HG03039 (cell line): ENCODE measurements around the gene PPIA.
"Not testable (repeated sequence)": the region's sequence is repeated elsewhere in the genome, so short reads cannot be mapped to it uniquely, and the experiment has no call there.

Source experiments
- ATAC-seq: cut with Tn5 transposase; IDR thresholded peaks from one replicate; pipeline ENCODE4 v1.9.1; 2021; ENCODE audit warnings: mild to moderate bottlenecking, moderate library complexity; ENCODE audit not compliant: unreplicated experiment

The PPIA gene

GRCh38 chr7:44762726-44763522 is 33.6 kb upstream of the PPIA start:
- no peak for ATAC-seq

- ATAC-seq = no peak
These were observed 32.4 kb upstream of the PPIA start for GRCh38 chr7:44764081-44764480.

GRCh38 chr7:44764665-44765578 is 31.6 kb upstream of the PPIA start:
- ATAC-seq = no peak

DNA sequence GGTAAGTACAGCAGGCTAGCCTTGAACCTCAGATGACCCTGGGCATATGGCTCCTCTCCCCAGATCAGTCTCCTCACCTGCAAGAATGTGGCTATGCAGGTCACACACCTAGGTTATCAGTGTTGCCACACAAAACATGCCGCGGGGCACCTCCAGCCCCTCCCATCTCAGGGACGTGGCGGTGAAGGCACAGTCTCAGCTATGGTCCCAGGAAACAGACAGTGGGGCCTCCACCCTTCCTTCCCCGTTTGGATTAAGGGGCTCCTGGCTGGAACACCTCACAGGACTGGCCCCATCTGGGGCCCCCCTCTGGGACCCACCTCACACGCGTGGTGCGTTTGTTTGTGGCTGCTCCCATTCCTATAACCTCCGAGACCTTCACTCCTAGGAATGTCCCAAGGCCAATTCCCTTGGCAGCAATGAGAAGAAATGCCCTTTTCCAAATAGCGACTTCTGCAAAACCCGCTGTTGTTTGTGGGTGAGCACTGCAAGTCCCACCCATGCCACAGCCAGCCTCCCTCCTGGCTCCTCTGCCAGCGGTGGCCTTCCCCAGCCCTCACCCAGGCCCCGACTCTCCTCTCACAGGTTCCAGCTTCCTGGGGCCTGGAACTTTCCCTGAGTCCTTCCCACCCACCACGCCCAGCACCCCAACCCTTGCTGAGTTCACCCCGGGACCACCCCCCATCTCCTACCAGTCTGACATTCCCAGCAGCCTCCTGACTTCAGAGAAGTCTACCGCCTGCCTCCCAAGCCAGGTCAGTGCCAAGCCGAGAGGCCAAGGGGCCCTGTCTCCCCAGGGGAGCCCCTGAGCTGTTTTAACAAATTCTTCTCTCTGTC is 30.7 kb upstream of the PPIA start:
- ATAC-seq = no peak

DNA sequence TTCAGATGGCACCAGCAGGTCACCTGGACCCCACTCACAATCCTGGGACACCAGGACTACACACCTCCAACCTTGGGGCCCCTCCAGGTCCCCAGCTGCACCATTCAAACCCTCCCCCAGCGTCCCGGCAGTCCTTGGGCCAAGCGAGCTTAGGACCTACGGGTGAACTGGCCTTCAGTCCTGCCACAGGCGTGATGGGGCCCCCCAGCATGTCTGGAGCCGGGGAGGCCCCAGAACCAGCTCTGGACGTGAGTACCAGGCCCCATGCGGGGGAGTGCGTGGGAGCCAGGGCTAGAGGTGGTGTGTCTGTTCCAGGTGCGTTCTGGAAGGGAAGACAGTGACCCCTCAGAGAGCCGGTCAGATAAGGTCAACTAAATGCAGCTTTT is 30.1 kb upstream of the PPIA start:
- ATAC-seq = no peak

DNA sequence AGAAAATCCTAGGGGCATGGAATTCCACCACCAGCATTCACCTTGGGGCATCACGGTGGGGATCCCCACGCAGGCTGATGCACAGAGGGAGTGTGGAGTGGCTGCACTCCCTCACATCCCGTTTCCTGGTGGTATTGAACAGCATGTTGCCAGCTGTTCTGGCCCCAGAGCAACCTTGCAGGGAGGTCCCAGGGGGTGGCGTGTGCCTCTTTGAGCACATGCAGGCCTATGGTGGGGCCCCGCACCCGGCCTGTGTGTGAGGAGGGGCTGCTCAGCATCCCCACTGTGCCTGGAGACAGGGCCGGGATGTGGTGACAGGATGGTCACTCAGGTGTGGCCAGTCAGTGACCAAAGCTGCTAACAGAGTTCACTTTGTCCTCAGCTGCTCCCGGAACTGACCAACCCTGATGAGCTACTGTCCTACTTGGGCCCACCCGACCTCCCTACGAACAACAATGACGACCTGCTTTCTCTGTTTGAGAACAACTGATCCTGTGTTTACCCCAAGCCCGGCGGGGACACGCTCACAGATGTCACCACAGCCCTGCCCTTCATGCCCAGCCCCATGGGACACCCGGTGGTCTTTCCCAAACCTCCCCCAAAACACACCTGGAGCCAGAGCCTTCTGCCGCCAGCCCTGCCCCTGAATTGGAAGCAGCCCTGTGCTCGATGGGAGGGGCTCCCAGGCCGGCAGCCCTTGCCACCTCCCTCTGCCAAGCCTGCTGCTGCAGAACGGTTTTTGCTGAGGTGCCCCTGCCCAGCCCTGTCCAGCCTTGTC is 29.2 kb upstream of the PPIA start:
- ATAC-seq = no peak

DNA sequence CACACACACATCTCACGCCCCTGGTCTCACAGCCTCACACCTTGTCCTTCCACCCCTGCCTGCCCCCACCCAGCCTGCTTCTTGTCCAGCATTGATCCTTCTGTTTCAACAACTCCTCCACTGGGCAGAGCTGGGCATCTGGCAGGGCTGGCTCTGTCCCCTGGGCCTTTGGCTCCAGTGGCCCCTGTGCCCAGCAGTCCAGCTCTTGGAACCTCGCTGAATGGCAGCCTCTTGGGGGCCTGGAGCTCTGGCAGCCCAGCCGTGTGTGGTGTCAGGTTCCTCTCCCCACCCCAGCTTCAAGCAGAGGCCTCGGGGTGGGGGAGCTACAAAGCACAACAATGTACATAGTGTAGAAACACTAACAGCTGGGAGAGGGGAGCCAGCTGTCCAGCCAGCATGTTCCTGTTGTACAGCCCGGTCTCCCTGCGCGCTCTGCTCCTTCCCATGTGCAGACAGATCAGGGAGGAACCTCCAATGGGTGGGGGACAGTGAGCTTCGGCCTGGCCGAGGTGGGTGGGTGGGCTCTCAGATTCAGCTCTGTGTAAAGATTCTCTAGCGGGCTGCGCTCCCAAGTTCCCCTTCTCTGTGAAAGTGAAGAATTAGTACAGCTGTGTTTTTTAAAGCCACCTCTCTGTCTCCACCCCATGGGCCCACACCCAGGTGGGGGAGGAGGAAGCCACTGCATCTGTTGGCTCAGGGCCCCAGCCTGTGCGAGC is 28.4 kb upstream of the PPIA start:
- peak; percentile 65 for ATAC-seq

DNA sequence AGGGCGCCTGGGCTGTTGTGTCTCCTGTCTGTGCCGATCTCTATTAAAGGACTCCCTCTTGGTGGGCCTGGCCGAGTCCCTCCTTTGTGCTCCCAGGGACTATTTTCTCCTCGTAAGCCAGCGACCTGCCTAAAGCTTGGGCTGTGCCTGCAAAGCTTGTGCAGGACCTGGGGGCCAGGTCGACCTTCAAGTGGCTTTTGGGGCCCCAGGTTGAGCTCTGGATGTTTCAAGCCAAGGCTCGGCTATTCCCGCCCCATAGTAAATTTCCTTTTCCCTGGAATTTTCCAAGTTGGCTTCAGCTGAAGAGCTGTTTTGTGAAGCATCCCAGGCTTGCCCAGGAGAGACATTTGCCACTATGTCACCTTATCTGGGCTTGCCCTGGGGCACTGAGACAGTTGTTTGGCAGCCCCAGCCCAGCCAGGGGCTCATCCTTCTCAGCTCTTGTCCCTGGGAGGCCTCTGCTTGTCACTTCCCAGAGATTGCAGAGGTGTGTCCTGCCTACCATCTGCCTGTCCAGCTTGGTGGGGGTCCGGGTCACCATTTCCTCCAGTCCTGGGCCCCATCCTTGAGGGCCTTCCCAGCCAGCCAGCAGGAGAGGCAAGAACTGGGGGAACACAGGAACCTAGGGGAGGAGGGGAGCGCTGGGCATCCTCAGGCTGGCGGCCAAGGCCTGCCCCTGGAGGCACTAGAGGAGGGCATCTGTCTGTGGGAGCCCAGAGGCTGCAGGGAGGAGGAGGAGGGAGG is 27.7 kb upstream of the PPIA start:
- ATAC-seq = no peak

- no peak for ATAC-seq
These were observed 27.1 kb upstream of the PPIA start for GRCh38 chr7:44769376-44769775.

- ATAC-seq = peak; percentile 47
These were observed 26.6 kb upstream of the PPIA start for GRCh38 chr7:44769776-44770294.

- no peak for ATAC-seq
These were observed 25.1 kb upstream of the PPIA start for GRCh38 chr7:44771358-44771757.

- ATAC-seq = no peak
These were observed 24.0 kb upstream of the PPIA start for GRCh38 chr7:44772440-44772839.

GRCh38 chr7:44772867-44773266 is 23.6 kb upstream of the PPIA start:
- ATAC-seq = no peak

DNA sequence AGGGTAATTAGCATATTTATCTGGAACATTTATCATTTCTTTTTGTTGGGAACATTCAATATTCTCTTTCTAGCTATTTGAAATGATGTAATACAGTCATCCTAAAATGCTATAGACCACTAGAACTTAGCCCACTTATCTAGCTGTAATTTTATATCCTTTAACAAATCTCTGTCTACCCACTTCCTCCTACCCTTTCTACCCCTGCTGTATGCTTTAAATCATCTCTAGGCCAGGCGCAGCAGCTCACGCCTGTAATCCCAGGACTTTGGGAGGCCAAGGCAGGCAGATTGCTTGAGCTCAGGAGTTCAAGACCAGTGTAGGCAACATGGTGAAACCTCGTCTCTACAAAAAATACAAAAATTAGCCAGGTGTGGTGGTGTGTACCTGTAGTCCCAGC is 22.0 kb upstream of the PPIA start:
- not testable (repeated sequence) for ATAC-seq

- ATAC-seq = no peak
These were observed 20.9 kb upstream of the PPIA start for GRCh38 chr7:44775383-44776107.

DNA sequence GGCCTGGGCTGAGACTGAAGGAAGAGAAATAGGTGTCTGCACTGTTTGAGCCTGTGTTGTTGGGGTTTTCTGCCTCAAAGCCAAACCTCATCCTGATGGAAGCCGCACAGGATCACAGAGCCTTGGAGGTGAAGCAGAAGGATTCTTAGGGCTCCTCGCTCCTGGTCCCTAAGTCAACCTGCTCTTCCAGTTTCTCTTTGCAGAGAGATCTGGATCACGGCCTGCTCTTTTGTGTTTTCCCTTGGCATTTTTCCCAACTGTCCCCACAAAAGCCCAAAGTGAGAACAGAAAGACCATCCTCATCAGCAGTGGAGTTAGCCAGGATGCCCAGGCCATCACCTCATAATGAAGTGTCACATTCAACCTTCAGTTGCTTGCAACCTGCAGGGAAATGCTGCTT is 20.3 kb upstream of the PPIA start:
- no peak for ATAC-seq

DNA sequence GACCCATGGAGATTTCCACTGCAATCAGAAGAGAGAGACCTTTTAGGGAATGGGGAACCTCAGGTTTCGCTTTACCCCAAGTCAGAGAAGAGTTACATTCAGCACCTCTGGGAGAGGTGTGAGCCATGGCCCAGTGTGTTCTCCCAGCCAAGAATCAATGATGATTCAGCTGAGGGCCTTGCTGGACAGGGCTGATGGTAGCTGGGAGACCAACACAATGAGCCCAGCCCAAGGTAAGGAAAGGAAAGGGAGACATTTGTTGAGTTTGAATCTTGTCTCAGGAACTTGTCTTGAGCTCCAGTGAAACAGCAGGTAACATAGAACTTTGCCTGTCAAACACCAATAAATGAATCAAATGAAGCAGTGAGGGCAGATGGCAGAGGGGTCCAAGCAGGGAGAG is 14.0 kb upstream of the PPIA start:
- ATAC-seq = no peak

DNA sequence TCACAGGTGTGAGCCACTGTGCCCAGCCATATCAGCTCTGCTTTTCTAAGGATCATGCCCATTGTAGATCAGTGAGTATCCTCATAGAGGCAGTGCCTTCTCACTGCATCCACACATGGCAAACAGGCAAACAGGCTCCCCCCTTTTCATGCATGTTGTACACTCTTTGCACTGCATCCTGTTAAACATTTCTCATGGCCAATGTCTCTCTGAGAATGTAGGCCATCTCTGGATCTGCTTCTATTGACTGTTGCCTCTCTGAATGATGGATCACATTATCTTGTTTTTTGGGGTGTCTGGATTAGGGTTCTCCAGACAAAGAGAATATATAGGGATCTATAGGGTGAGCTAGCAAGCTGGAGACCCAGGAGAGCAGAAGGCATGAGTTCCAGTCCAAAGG is 13.1 kb upstream of the PPIA start:
- ATAC-seq = no peak
